GM18502 (cell line): Measurements from ENCODE around the gene USP17L28.
"Not testable (repeated sequence)": the region's sequence is repeated elsewhere in the genome, so short reads cannot be mapped to it uniquely, and the experiment has no call there.

Source experiments
- ATAC-seq: cut with Tn5 transposase; IDR thresholded peaks from one replicate; pipeline ENCODE4 v1.9.1; 2021; ENCODE audit warnings: mild to moderate bottlenecking; ENCODE audit not compliant: unreplicated experiment, poor library complexity

Gene USP17L28

GRCh38 chr4:9348593-9348992 lies at the start of gene USP17L28:
Gene USP17L28 (plus strand): TSS chr4:9348893. CDS start chr4:9348893, 0 bp downstream.
- ATAC-seq: not testable (repeated sequence)

DNA sequence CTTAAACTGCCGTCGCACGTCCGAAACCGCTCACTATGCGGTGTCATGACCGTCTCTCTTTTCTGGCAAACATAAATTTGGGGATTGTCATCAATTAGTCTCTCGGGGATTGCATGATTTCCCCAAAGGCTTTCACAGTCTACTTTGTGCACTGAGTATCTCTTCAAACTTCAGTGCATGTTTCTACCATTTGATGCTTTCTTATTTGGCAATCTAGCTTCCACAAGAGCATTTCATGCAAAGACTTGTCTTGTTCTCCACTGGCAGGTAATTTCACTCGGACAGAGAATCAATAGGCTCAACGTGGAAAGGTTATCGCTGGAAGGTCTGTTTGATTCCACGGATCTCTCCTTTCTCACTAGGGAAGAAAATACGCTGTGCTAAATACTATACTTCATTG lies 24.5 kb upstream of the USP17L28 start:
- ATAC-seq: not testable (repeated sequence)

DNA sequence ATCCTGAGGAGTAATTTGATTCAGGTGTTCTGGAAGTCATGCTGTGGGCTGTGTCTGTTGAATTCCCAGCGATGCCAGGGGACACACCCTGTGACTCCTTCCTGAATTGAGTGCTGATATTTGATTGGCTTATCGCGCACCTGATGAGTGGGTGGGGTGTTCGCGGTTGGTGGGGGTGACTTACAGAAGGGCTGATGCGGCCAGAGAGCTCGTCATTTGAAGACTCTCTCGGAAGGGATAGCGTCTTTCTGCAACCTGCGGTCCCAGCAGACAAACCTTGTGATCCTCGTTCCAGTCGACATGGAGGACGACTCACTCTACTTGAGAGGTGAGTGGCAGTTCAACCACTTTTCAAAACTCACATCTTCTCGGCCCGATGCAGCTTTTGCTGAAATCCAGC lies 23.8 kb upstream of the USP17L28 start, which contains the start of gene USP17L24:
TSS of gene USP17L24 (plus strand) at position 301 of the 400 bp plus-strand sequence. CDS start at position 301, 0 bp downstream.
- ATAC-seq: not testable (repeated sequence)

- not testable (repeated sequence) for ATAC-seq
Observed at GRCh38 chr4:9329611-9330010, 19.1 kb upstream of the USP17L28 start, which contains the start of gene USP17L25. Gene USP17L25 (plus strand): TSS chr4:9329911. CDS start chr4:9329911, 0 bp downstream.

GRCh38 chr4:9334358-9334757 lies 14.3 kb upstream of the USP17L28 start, which contains the start of gene USP17L26:
Gene USP17L26 (plus strand): TSS chr4:9334658. CDS start chr4:9334658, 0 bp downstream.
- not testable (repeated sequence) for ATAC-seq

DNA sequence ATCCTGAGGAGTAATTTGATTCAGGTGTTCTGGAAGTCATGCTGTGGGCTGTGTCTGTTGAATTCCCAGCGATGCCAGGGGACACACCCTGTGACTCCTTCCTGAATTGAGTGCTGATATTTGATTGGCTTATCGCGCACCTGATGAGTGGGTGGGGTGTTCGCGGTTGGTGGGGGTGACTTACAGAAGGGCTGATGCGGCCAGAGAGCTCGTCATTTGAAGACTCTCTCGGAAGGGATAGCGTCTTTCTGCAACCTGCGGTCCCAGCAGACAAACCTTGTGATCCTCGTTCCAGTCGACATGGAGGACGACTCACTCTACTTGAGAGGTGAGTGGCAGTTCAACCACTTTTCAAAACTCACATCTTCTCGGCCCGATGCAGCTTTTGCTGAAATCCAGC lies 9.6 kb upstream of the USP17L28 start, which contains the start of gene USP17L5:
TSS of gene USP17L5 (plus strand) at position 301 of the 400 bp plus-strand sequence. CDS start at position 301, 0 bp downstream.
- not testable (repeated sequence) for ATAC-seq

DNA sequence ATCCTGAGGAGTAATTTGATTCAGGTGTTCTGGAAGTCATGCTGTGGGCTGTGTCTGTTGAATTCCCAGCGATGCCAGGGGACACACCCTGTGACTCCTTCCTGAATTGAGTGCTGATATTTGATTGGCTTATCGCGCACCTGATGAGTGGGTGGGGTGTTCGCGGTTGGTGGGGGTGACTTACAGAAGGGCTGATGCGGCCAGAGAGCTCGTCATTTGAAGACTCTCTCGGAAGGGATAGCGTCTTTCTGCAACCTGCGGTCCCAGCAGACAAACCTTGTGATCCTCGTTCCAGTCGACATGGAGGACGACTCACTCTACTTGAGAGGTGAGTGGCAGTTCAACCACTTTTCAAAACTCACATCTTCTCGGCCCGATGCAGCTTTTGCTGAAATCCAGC lies 4.8 kb upstream of the USP17L28 start, which contains the start of gene USP17L27:
TSS of gene USP17L27 (plus strand) at position 301 of the 400 bp plus-strand sequence. CDS start at position 301, 0 bp downstream.
- ATAC-seq: not testable (repeated sequence)

- not testable (repeated sequence) for ATAC-seq
Observed at GRCh38 chr4:9350866-9351265, 2.2 kb downstream of the USP17L28 start.

- not testable (repeated sequence) for ATAC-seq
Observed at GRCh38 chr4:9353338-9353737, 4.6 kb downstream of the USP17L28 start, which contains the start of gene USP17L29. Gene USP17L29 (plus strand): TSS chr4:9353638. CDS start chr4:9353638, 0 bp downstream.

GRCh38 chr4:9362829-9363228 lies 14.1 kb downstream of the USP17L28 start, which contains the start of gene USP17L30:
Gene USP17L30 (plus strand): TSS chr4:9363129. CDS start chr4:9363129, 0 bp downstream.
- ATAC-seq: not testable (repeated sequence)

DNA sequence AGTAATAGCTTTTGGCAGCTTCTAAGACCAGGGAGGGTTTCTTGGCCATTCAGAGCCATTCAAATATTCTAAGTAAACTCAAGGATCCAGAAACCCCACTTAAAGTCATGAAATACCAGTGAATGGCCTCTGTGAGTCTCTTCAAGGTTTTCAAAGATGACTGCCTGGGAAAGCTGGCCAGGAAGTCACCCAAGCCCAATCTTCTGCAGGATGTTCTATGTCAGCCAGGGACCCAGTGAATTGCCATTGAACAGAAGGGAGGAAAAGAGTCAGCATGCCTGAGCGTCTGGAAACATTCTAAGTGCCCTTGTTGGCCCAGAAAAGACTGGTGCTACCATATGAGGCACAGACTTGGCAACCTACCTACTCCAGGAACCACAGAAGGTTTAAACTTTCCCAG lies 31.2 kb downstream of the USP17L28 start:
- not testable (repeated sequence) for ATAC-seq

DNA sequence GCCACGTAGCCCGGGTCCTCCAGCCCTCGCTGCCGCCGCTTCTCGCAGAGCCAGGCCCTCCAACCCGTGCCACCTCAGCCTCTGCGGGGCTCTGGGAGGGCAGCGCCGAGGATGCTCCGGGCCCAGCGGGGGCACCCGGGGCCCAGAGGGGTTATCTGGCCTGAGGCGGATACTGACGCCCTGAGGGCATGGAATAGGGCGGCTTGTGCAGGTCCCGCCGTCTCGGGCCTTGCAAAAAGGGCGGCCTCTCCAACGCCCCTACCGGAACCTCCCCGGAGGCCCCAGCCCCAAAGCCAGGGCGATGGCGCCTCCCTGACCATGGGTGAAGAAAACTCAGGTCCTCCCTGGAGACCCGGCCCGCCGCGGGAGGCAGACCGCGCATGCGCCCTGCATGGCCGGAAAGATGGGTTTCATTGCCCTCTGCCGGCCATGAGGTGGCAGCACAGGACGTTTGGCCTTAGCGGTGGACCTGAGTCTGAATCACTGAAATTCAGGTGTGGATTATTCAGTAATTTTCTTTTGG lies 32.4 kb downstream of the USP17L28 start:
- ATAC-seq: not testable (repeated sequence)

DNA sequence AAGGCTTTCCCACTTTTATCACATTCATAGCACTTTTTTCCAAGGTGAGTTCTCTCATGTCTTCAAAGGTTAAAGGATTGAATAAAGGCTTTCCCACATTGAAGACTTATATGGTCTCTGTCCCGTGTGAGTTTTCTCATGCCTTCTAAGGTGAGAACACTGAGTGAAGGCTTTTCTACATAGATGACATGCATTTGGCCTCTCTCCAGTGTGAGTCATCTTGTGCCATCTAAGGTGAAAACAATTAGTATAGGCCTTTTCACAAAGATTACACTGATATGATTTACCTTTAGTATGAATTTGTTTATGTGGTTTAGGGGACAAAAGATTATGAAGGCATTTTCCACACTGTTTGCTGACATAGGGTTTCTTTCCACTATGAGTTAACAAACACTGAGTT lies 35.4 kb downstream of the USP17L28 start:
- ATAC-seq: no peak

DNA sequence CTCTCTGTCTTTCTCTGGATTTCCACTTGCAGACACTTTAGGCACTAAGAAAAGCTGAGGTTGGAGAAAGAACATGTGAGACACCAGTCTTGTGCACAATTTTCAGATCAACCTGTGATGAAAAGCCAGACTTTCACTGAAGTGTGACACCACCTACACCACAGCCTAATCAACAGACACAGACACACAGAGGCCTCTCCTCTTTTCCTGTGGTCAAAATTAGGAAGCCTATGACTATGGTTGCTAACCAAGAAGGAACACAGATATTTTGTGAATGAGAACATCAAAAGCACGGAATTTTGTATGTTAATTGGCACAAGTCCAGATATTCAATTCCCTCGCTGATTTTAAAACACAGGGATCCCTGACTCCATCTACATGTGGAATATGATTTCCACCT lies 40.3 kb downstream of the USP17L28 start:
- ATAC-seq: not testable (repeated sequence)
